KMS-11 (cell line): ENCODE results near the gene NELL1.

Source experiments
- H2AFZ ChIP-seq: fragments of 200-600 bp; sonication (generic); 2 replicates; pipeline ENCODE4 v1.6.1; 2016; ENCODE audit warnings: antibody characterized with exemption, mixed run types, low read depth
- H3K27ac ChIP-seq: fragments of 200-600 bp; sonication (generic); 2 replicates; pipeline ENCODE4 v1.6.1; 2016; ENCODE audit warnings: mild to moderate bottlenecking, mixed run types
- H3K27me3 ChIP-seq: fragments of 200-600 bp; sonication (generic); 2 replicates; pipeline ENCODE4 v1.6.1; 2017; ENCODE audit warnings: mild to moderate bottlenecking, low read depth, mixed run types, moderate library complexity; ENCODE audit not compliant: insufficient read depth
- H3K36me3 ChIP-seq: fragments of 200-600 bp; sonication (generic); 2 replicates; pipeline ENCODE4 v1.6.1; 2017; ENCODE audit warnings: mild to moderate bottlenecking, mixed run types; ENCODE audit not compliant: insufficient read depth
- H3K4me1 ChIP-seq: fragments of 200-600 bp; sonication (generic); 2 replicates; pipeline ENCODE4 v1.6.1; 2016; ENCODE audit warnings: mild to moderate bottlenecking, low read depth, mixed run types; ENCODE audit not compliant: poor library complexity, severe bottlenecking
- H3K4me2 ChIP-seq: fragments of 200-600 bp; sonication (generic); 2 replicates; pipeline ENCODE4 v1.7.0; 2016; ENCODE audit warnings: mild to moderate bottlenecking, mixed run types
- H3K4me3 ChIP-seq: fragments of 200-600 bp; sonication (generic); IDR thresholded peaks from 2 replicates; pipeline ENCODE4 v1.6.1; 2017; ENCODE audit warnings: low read depth, low read length, mixed read lengths; ENCODE audit not compliant: insufficient read depth
- H3K79me2 ChIP-seq: fragments of 200-600 bp; sonication (generic); 2 replicates; pipeline ENCODE4 v1.6.1; 2016; ENCODE audit warnings: low read depth, mixed run types; ENCODE audit not compliant: insufficient read depth
- H3K9ac ChIP-seq: fragments of 200-600 bp; sonication (generic); 2 replicates; pipeline ENCODE4 v1.6.1; 2016; ENCODE audit warnings: mild to moderate bottlenecking, mixed run types
- H4K20me1 ChIP-seq: fragments of 200-600 bp; sonication (generic); 2 replicates; pipeline ENCODE4 v1.6.1; 2016; ENCODE audit warnings: mild to moderate bottlenecking, mixed run types; ENCODE audit not compliant: insufficient read depth
- CTCF ChIP-seq: fragments of 200-600 bp; sonication (generic); conservative IDR thresholded peaks from 2 replicates; pipeline ENCODE4 v1.6.1; 2017; ENCODE audit warnings: low read depth, mild to moderate bottlenecking, antibody characterized with exemption, low read length, moderate library complexity, mixed read lengths

NELL1 gene

GRCh38 chr11:20821046-20821445, 151.7 kb downstream of the NELL1 start:
- Histone ChIP-seq H3K79me2 (no peaks in the 10 kb centered on the region), H4K20me1 (no peaks in the 10 kb centered on the region), H3K36me3 (no peaks in the 10 kb centered on the region), H3K4me2 (no peak overlapping the region), H2AFZ (no peak overlapping the region), H3K4me3 (no peak overlapping the region), H3K4me1 (no peaks in the 10 kb centered on the region), H3K27ac (no peak overlapping the region), H3K9ac (no peak overlapping the region), H3K27me3 (no peaks in the 10 kb centered on the region)
- no peak for TF ChIP-seq CTCF

- no peaks in the 10 kb centered on the region for H3K36me3 ChIP-seq
- no peaks in the 10 kb centered on the region for H3K4me1 ChIP-seq
- H3K27me3 ChIP-seq, result no peaks in the 10 kb centered on the region
- H4K20me1 ChIP-seq, result no peaks in the 10 kb centered on the region
- H2AFZ ChIP-seq, result no peak overlapping the region
- no peak overlapping the region for H3K4me2 ChIP-seq
- H3K27ac ChIP-seq, result no peak overlapping the region
- H3K9ac ChIP-seq, result no peak overlapping the region
- no peak overlapping the region for H3K4me3 ChIP-seq
- no peak for TF ChIP-seq CTCF
- H3K79me2 ChIP-seq, result no peaks in the 10 kb centered on the region
These were observed 152.1 kb downstream of the NELL1 start for GRCh38 chr11:20821470-20821869.

- no peaks in the 10 kb centered on the region for H3K36me3 ChIP-seq
- no peaks in the 10 kb centered on the region for H3K79me2 ChIP-seq
- no peak for TF ChIP-seq CTCF
- H2AFZ ChIP-seq, result no peak overlapping the region
- H3K27me3 ChIP-seq, result no peaks in the 10 kb centered on the region
- no peak overlapping the region for H3K4me3 ChIP-seq
- no peaks in the 10 kb centered on the region for H4K20me1 ChIP-seq
- no peaks in the 10 kb centered on the region for H3K4me1 ChIP-seq
- H3K9ac ChIP-seq, result no peak overlapping the region
- no peak overlapping the region for H3K27ac ChIP-seq
- H3K4me2 ChIP-seq, result no peak overlapping the region
These were observed 155.4 kb downstream of the NELL1 start for GRCh38 chr11:20824773-20825172.

GRCh38 chr11:20835561-20835960, 166.2 kb downstream of the NELL1 start:
- H3K79me2 ChIP-seq, result no peaks in the 10 kb centered on the region
- no peaks in the 10 kb centered on the region for H4K20me1 ChIP-seq
- no peaks in the 10 kb centered on the region for H3K4me1 ChIP-seq
- no peaks in the 10 kb centered on the region for H3K36me3 ChIP-seq
- H2AFZ ChIP-seq, result no peak overlapping the region
- no peak overlapping the region for H3K27ac ChIP-seq
- H3K4me3 ChIP-seq, result no peak overlapping the region
- H3K4me2 ChIP-seq, result no peak overlapping the region
- H3K9ac ChIP-seq, result no peak overlapping the region
- H3K27me3 ChIP-seq, result no peaks in the 10 kb centered on the region
- no peak for TF ChIP-seq CTCF

DNA sequence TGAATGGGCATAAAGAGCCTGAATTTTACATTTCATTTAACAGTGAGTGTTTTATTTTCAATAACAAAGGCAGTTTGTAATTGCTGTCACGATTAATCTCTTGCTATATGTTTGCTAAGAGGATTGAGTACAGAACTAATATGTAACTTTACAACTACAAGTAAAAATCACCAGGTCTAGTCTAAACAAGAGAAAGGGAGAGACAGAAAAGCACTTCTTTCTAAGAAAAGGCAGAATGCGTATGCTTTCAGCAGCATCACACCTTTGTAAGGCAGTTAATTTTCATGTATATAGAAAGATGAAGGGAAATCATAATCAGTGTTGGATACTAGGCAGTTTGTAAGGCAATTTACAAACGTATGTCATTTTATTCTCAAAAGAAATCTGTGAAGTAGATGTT, 169.8 kb downstream of the NELL1 start:
- H2AFZ ChIP-seq, result no peak overlapping the region
- no peak overlapping the region for H3K4me2 ChIP-seq
- H3K4me1 ChIP-seq, result no peaks in the 10 kb centered on the region
- H3K27ac ChIP-seq, result no peak overlapping the region
- no peak overlapping the region for H3K4me3 ChIP-seq
- H3K9ac ChIP-seq, result no peak overlapping the region
- H3K27me3 ChIP-seq, result no peaks in the 10 kb centered on the region
- H3K79me2 ChIP-seq, result no peaks in the 10 kb centered on the region
- H4K20me1 ChIP-seq, result no peaks in the 10 kb centered on the region
- no peak for TF ChIP-seq CTCF
- H3K36me3 ChIP-seq, result no peaks in the 10 kb centered on the region
